GM21723 (cell line): ENCODE data around the gene CWC25.
"Not testable (repeated sequence)": the region's sequence is repeated elsewhere in the genome, so short reads cannot be mapped to it uniquely, and the experiment has no call there.

Experiments used
- ATAC-seq: cut with Tn5 transposase; IDR thresholded peaks from one replicate; pipeline ENCODE4 v1.9.1; 2021; ENCODE audit warnings: mild to moderate bottlenecking, moderate library complexity; ENCODE audit not compliant: unreplicated experiment

Gene CWC25

GRCh38 chr17:38790148-38790707, 34.9 kb downstream of the CWC25 start:
- ATAC-seq = not testable (repeated sequence)

GRCh38 chr17:38789185-38789584, 35.9 kb downstream of the CWC25 start:
- no peak for ATAC-seq

- not testable (repeated sequence) for ATAC-seq
Observed at GRCh38 chr17:38787999-38788398, 37.1 kb downstream of the CWC25 start.

- no peak for ATAC-seq
Observed at GRCh38 chr17:38786372-38786771, 38.7 kb downstream of the CWC25 start.

- ATAC-seq = no peak
Observed at GRCh38 chr17:38783227-38783626, 41.9 kb downstream of the CWC25 start.

- no peak for ATAC-seq
Observed at GRCh38 chr17:38779965-38780752, 45.0 kb downstream of the CWC25 start.

GRCh38 chr17:38777641-38778250, 47.4 kb downstream of the CWC25 start:
- no peak for ATAC-seq

- no peak for ATAC-seq
Observed at GRCh38 chr17:38773258-38773657, 51.9 kb downstream of the CWC25 start.

GRCh38 chr17:38768417-38768816, 56.7 kb downstream of the CWC25 start:
- ATAC-seq = no peak

GRCh38 chr17:38766341-38766740, 58.8 kb downstream of the CWC25 start:
- ATAC-seq = no peak

GRCh38 chr17:38762231-38762630, 62.9 kb downstream of the CWC25 start:
- ATAC-seq = no peak

GRCh38 chr17:38761612-38762011, 63.5 kb downstream of the CWC25 start:
- ATAC-seq = no peak

- ATAC-seq = no peak
Observed at GRCh38 chr17:38753071-38753506, 72.0 kb downstream of the CWC25 start.

- peak; percentile 82 for ATAC-seq
Observed at GRCh38 chr17:38752308-38753070, 72.6 kb downstream of the CWC25 start, which contains the start of gene PSMB3. TSS of gene PSMB3 (plus strand) at chr17:38752741. CDS start at chr17:38752827, 86 bp downstream.

GRCh38 chr17:38751808-38752307, 73.3 kb downstream of the CWC25 start:
- ATAC-seq = peak; percentile 33

- no peak for ATAC-seq
Observed at GRCh38 chr17:38751144-38751807, 73.8 kb downstream of the CWC25 start.
